IMR-90 (cell line): Measurements from ENCODE around the gene MRGPRX2. TPM values are rescaled to one million over a fixed set of nuclear protein-coding genes. Genes with fewer than 3 reads are reported as not detected.

ENCODE experiments used
- ATAC-seq: fragments of 200-7000 bp; cut with Tn5 transposase; 2 replicates; pipeline ENCODE4 v1.9.1; 2020; ENCODE audit warnings: low read depth, mild to moderate bottlenecking, moderate library complexity
- BruUV-seq: library from RNA; stranded (reverse); fragments of 400-500 nt; replicated peaks from 2 replicates; lab custom pipeline; 2021; lab: Mats Ljungman, UMichigan
- CTCF ChIA-PET: fragments of 300-600 bp; formaldehyde crosslinking; extraction: SDS; loops from one replicate; lab custom pipeline; 2021; ENCODE audit warnings: antibody characterized with exemption; lab: Yijun Ruan, JAX
- POLR2A ChIA-PET: fragments of 300-600 bp; sonication (Branson Sonifier 250); formaldehyde crosslinking; loops from one replicate; lab custom pipeline; 2022; ENCODE audit warnings: antibody characterized with exemption; ENCODE audit not compliant: unreplicated experiment; lab: Charles Lee
- DNase-seq: peaks from one replicate; pipeline ENCODE4 v3.0.0; 2013
- H2AFZ ChIP-seq: replicated peaks from 2 replicates; pipeline ENCODE3; 2013; ENCODE audit warnings: low read length, mild to moderate bottlenecking; ENCODE audit not compliant: poor library complexity
- H2AK5ac ChIP-seq: 2 replicates; pipeline ENCODE4 v1.6.1; 2013; ENCODE audit warnings: low read depth, low read length, inconsistent platforms
- H2AK9ac ChIP-seq: replicated peaks from 2 replicates; pipeline ENCODE3; 2013; ENCODE audit warnings: mild to moderate bottlenecking, low read depth, low read length, moderate library complexity; ENCODE audit not compliant: poor library complexity
- H2BK120ac ChIP-seq: 2 replicates; pipeline ENCODE4 v1.6.1; 2013; ENCODE audit warnings: low read depth, low read length, inconsistent platforms
- H2BK15ac ChIP-seq: 3 replicates; pipeline ENCODE4 v1.6.1; 2013; ENCODE audit warnings: low read depth, low read length, inconsistent platforms
- H2BK20ac ChIP-seq: 2 replicates; pipeline ENCODE4 v1.6.1; 2013; ENCODE audit warnings: low read depth, mild to moderate bottlenecking, inconsistent platforms, low read length, moderate library complexity
- H2BK5ac ChIP-seq: 2 replicates; pipeline ENCODE4 v1.6.1; 2013; ENCODE audit warnings: mild to moderate bottlenecking, low read depth, low read length, inconsistent platforms; ENCODE audit not compliant: poor library complexity, severe bottlenecking
- H3K14ac ChIP-seq: replicated peaks from 2 replicates; pipeline ENCODE4 v1.6.1; 2013; ENCODE audit warnings: low read depth, low read length, inconsistent platforms
- H3K18ac ChIP-seq: 2 replicates; pipeline ENCODE4 v1.6.1; 2013; ENCODE audit warnings: low read depth, low read length, control low read depth
- H3K23ac ChIP-seq: 2 replicates; pipeline ENCODE4 v1.6.1; 2013; ENCODE audit warnings: low read depth, low read length, inconsistent platforms
- H3K27ac ChIP-seq: 2 replicates; pipeline ENCODE4 v1.5.1; 2013; ENCODE audit warnings: mild to moderate bottlenecking, control low read depth, low read length; ENCODE audit not compliant: insufficient read depth
- H3K27me3 ChIP-seq: 2 replicates; pipeline ENCODE4 v1.6.1; 2013; ENCODE audit warnings: low read length; ENCODE audit not compliant: control insufficient read depth, insufficient read depth
- H3K36me3 ChIP-seq: 2 replicates; pipeline ENCODE4 v1.6.1; 2013; ENCODE audit warnings: low read length, mixed read lengths; ENCODE audit not compliant: control insufficient read depth, insufficient read depth
- H3K4ac ChIP-seq: 2 replicates; pipeline ENCODE4 v1.6.1; 2013; ENCODE audit warnings: low read depth, low read length, inconsistent platforms
- H3K4me1 ChIP-seq: 2 replicates; pipeline ENCODE4 v1.6.1; 2013; ENCODE audit warnings: low read length, mixed read lengths; ENCODE audit not compliant: control insufficient read depth, insufficient read depth
- H3K4me2 ChIP-seq: 2 replicates; pipeline ENCODE4 v1.6.1; 2013; ENCODE audit warnings: low read depth, mild to moderate bottlenecking, control low read depth, low read length, moderate library complexity
- H3K4me3 ChIP-seq: 2 replicates; pipeline ENCODE4 v1.5.1; 2013; ENCODE audit warnings: low read depth, mild to moderate bottlenecking, control low read depth, low read length, moderate library complexity; ENCODE audit not compliant: insufficient read depth
- H3K56ac ChIP-seq: 2 replicates; pipeline ENCODE4 v1.6.1; 2013; ENCODE audit warnings: low read length, inconsistent platforms; ENCODE audit not compliant: insufficient read depth; ENCODE audit errors: extremely low read depth
- H3K79me1 ChIP-seq, 2 experiments: 2 replicates each; pipeline ENCODE4 v1.6.1; 2013; ENCODE audit warnings: low read length in 2 of 2, inconsistent platforms in 1 of 2, low read depth in 1 of 2
- H3K9ac ChIP-seq: 2 replicates; pipeline ENCODE4 v1.6.1; 2013; ENCODE audit warnings: low read depth, low read length, control low read depth
- H3K9me1 ChIP-seq: 2 replicates; pipeline ENCODE4 v1.6.1; 2013; ENCODE audit warnings: low read length, inconsistent platforms; ENCODE audit not compliant: insufficient read depth
- H3K9me3 ChIP-seq: 2 replicates; pipeline ENCODE4 v1.6.1; 2013; ENCODE audit warnings: low read length; ENCODE audit not compliant: control insufficient read depth, insufficient read depth
- H4K20me1 ChIP-seq: 2 replicates; pipeline ENCODE4 v1.6.1; 2013; ENCODE audit warnings: low read length, inconsistent platforms; ENCODE audit not compliant: insufficient read depth
- H4K5ac ChIP-seq: 2 replicates; pipeline ENCODE4 v1.6.1; 2013; ENCODE audit warnings: mild to moderate bottlenecking, low read depth, low read length, control low read depth
- H4K8ac ChIP-seq, 2 experiments: 2 replicates each; pipeline ENCODE4 v1.6.1; 2013; ENCODE audit warnings: low read depth in 2 of 2, low read length in 2 of 2, control low read depth in 1 of 2, inconsistent platforms in 1 of 2
- H4K91ac ChIP-seq: 2 replicates; pipeline ENCODE4 v1.6.1; 2013; ENCODE audit warnings: low read depth, low read length, inconsistent platforms; ENCODE audit not compliant: insufficient read depth
- BHLHE40 ChIP-seq: fragments of 150-350 bp; IDR thresholded peaks from 2 replicates; pipeline ENCODE4 v1.6.1; 2016; ENCODE audit warnings: mild to moderate bottlenecking, low read depth, low read length
- CEBPB ChIP-seq: IDR thresholded peaks from 2 replicates; pipeline ENCODE4 v1.6.1; 2012; ENCODE audit warnings: low read depth, low read length, improper control_type of control experiment
- CHD1 ChIP-seq: IDR thresholded peaks from 2 replicates; pipeline ENCODE4 v1.6.1; 2012; ENCODE audit warnings: low read depth, low read length, improper control_type of control experiment
- ELK1 ChIP-seq: fragments of 150-350 bp; IDR thresholded peaks from 2 replicates; pipeline ENCODE4 v1.6.1; 2016; ENCODE audit warnings: low read depth, mild to moderate bottlenecking, low read length, moderate library complexity, borderline replicate concordance
- FOS ChIP-seq: fragments of 150-350 bp; IDR thresholded peaks from 2 replicates; pipeline ENCODE4 v1.6.1; 2016; ENCODE audit warnings: low read depth, low read length
- MAFK ChIP-seq: IDR thresholded peaks from 2 replicates; pipeline ENCODE4 v1.6.1; 2012; ENCODE audit warnings: low read depth, low read length, improper control_type of control experiment
- NFE2L2 ChIP-seq: fragments of 150-350 bp; IDR thresholded peaks from 2 replicates; pipeline ENCODE4 v1.6.1; 2016; ENCODE audit warnings: low read depth, mild to moderate bottlenecking, low read length
- RAD21 ChIP-seq: IDR thresholded peaks from 2 replicates; pipeline ENCODE4 v1.6.1; 2012; ENCODE audit warnings: low read length, improper control_type of control experiment
- RCOR1 ChIP-seq: IDR thresholded peaks from 2 replicates; pipeline ENCODE4 v1.6.1; 2012; ENCODE audit warnings: mild to moderate bottlenecking, low read length, improper control_type of control experiment; ENCODE audit not compliant: insufficient replicate concordance
- RFX5 ChIP-seq: IDR thresholded peaks from 2 replicates; pipeline ENCODE4 v1.8.0; 2012; ENCODE audit warnings: low read depth, mild to moderate bottlenecking, low read length, moderate library complexity
- SMC3 ChIP-seq: fragments of 150-350 bp; IDR thresholded peaks from 2 replicates; pipeline ENCODE4 v1.6.1; 2016; ENCODE audit warnings: low read depth, mild to moderate bottlenecking, antibody characterized with exemption, low read length, moderate library complexity
- WGBS, 2 experiments: methylation state at CpG; one replicate each; pipeline versions ENCODE4 v1.1.5 to v1.1.7; 2013; ENCODE audit warnings: missing lambda C conversion rate in 2 of 2; ENCODE audit not compliant: insufficient read length in 1 of 2; ENCODE audit errors: extremely low coverage in 2 of 2; 5-methylcytosine and 5-hydroxymethylcytosine counted together
- dilution Hi-C: fragments of 300-500 bp; cut with HindIII; formaldehyde crosslinking; loops from one replicate; pipeline ENCODE4 v1.14.3; 2018; ENCODE audit warnings: low sequenced_read_pairs; ENCODE audit not compliant: unreplicated experiment
- in situ Hi-C: fragments of 300-500 bp; cut with MboI; formaldehyde crosslinking; loops from 3 replicates; pipeline ENCODE4 v1.14.3; 2019; ENCODE audit warnings: low sequenced_read_pairs, inconsistent platforms, mixed read lengths
- intact Hi-C: fragments of 100-400 bp; cut with micrococcal nuclease; formaldehyde crosslinking; loops from 2 replicates; pipeline ENCODE4 v1.10.0; 2022
- polyA plus RNA-seq, 3 experiments: library from polyadenylated mRNA; depleted of rRNA; stranded (reverse); fragments of >200 nt; gene quantifications; 2 replicates each; pipeline ENCODE4 v1.2.3, GENCODE V29; 2012; ENCODE audit warnings: low replicate concordance in 1 of 3
- total RNA-seq: library from RNA; depleted of rRNA; stranded (reverse); fragments of >200 nt; gene quantifications from 2 replicates; pipeline ENCODE4 v1.2.3, GENCODE V29; 2012
- TF ChIP-seq, protein P1 (sequence below): conservative IDR thresholded peaks from 2 replicates; pipeline ENCODE4 v1.5.1; 2012; ENCODE audit warnings: mild to moderate bottlenecking, low read depth, low read length, improper control_type of control experiment

Gene MRGPRX2
- total and polyA plus RNA-seq, 2 of the 4 experiments (the other 2 are of a cell fraction): not detected

- peaks cover 18% of the 10 kb centered on the region for H3K27me3 ChIP-seq
- BruUV-seq: no TSS peak
- no peak overlapping the region for H4K8ac ChIP-seq
- no peaks in the 10 kb centered on the region for H3K4me1 ChIP-seq
- no peak overlapping the region for H3K4ac ChIP-seq
- no peak overlapping the region for H3K14ac ChIP-seq
- H3K4me3 ChIP-seq: no peak overlapping the region
- no peak overlapping the region for H3K4me2 ChIP-seq
- DNase-seq: no peak
- no peak overlapping the region for H2BK120ac ChIP-seq
- dilution Hi-C loops: no loop called here
- TF ChIP-seq RCOR1: no peak
- no peak for TF ChIP-seq CEBPB
- no peak for TF ChIP-seq BHLHE40
- TF ChIP-seq SMC3: no peak
- TF ChIP-seq ELK1: no peak
- TF ChIP-seq, protein P1, sequence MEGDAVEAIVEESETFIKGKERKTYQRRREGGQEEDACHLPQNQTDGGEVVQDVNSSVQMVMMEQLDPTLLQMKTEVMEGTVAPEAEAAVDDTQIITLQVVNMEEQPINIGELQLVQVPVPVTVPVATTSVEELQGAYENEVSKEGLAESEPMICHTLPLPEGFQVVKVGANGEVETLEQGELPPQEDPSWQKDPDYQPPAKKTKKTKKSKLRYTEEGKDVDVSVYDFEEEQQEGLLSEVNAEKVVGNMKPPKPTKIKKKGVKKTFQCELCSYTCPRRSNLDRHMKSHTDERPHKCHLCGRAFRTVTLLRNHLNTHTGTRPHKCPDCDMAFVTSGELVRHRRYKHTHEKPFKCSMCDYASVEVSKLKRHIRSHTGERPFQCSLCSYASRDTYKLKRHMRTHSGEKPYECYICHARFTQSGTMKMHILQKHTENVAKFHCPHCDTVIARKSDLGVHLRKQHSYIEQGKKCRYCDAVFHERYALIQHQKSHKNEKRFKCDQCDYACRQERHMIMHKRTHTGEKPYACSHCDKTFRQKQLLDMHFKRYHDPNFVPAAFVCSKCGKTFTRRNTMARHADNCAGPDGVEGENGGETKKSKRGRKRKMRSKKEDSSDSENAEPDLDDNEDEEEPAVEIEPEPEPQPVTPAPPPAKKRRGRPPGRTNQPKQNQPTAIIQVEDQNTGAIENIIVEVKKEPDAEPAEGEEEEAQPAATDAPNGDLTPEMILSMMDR: no peak
- no peak for TF ChIP-seq NFE2L2
- no peak for TF ChIP-seq MAFK
- TF ChIP-seq FOS: no peak
- TF ChIP-seq RAD21: no peak
- TF ChIP-seq CHD1: no peak
- TF ChIP-seq RFX5: no peak
- WGBS, 2 experiments: 60% methylated on average over 1 of the region's 5 CpGs; no CpG with 5 or more reads in 1 of the 2 experiments
- no peak overlapping the region for H2BK5ac ChIP-seq
- H3K56ac ChIP-seq: no peak overlapping the region
- H4K5ac ChIP-seq: no peak overlapping the region
- H4K91ac ChIP-seq: no peak overlapping the region
- H3K9me3 ChIP-seq: no peaks in the 10 kb centered on the region
- no peak overlapping the region for H3K9ac ChIP-seq
- intact Hi-C loops: loop anchor here (5.0 to 10.0 kb wide), 2 partner anchors 240 to 832 kb away; no protein-coding TSS in a partner anchor
- CTCF ChIA-PET: no interaction called here
- H2AFZ ChIP-seq: no peak overlapping the region
- no peak overlapping the region for H3K18ac ChIP-seq
- no peak overlapping the region for H2AK5ac ChIP-seq
- no peak overlapping the region for H2BK20ac ChIP-seq
- H3K36me3 ChIP-seq: no peaks in the 10 kb centered on the region
- H3K27ac ChIP-seq: no peak overlapping the region
- H3K79me1 ChIP-seq: no peaks in the 10 kb centered on the region
- no peak overlapping the region for H2AK9ac ChIP-seq
- H2BK15ac ChIP-seq: no peak overlapping the region
- POLR2A ChIA-PET: no interaction called here
- no peak overlapping the region for H3K23ac ChIP-seq
- no peak for ATAC-seq
- in situ Hi-C loops: loop anchor here (5.0 kb wide), 1 partner anchor 490 kb away; no protein-coding TSS in a partner anchor
- H4K20me1 ChIP-seq: no peaks in the 10 kb centered on the region
- no peaks in the 10 kb centered on the region for H3K9me1 ChIP-seq
Measured at GRCh38 chr11:19072464-19072863, 11.9 kb upstream of the MRGPRX2 start.
